ENCODE results near the gene CCDC88C. TPM values are rescaled to one million over a fixed set of nuclear protein-coding genes. Genes with fewer than 3 reads are reported as not detected.

Gene CCDC88C
- total RNA-seq, 1 donor, result 0.36 TPM

GRCh38 chr14:91298576-91298975, 119.0 kb downstream of the CCDC88C start:
- no peak overlapping the region for H3K4me2 ChIP-seq (ENCODE audit: insufficient read depth, low read length)
- no peaks in the 10 kb centered on the region for H3K9me3 ChIP-seq (ENCODE audit: low read depth, low read length)
- no peak overlapping the region for H3K27ac ChIP-seq (ENCODE audit: low read depth, low read length)
- H3K27me3 ChIP-seq (ENCODE audit: insufficient read depth, low read length), result no peaks in the 10 kb centered on the region
- DNase-seq (ENCODE audit: insufficient read length, low spot score, missing footprints), result peak; percentile 74
- TF ChIP-seq CTCF (IDR thresholded peaks at IDR 0.05; ENCODE audit: extremely low read depth, low read depth, low read length), result no peak
- H3K36me3 ChIP-seq (ENCODE audit: insufficient read depth, low read length), result no peaks in the 10 kb centered on the region
- H3K4me3 ChIP-seq (ENCODE audit: insufficient read depth, low read length), result no peak overlapping the region
- no peak overlapping the region for H2AFZ ChIP-seq (ENCODE audit: low read length)
- H3K4me1 ChIP-seq (ENCODE audit: insufficient read depth, low read length), result no peaks in the 10 kb centered on the region
- H4K20me1 ChIP-seq (ENCODE audit: insufficient read depth, low read length), result no peaks in the 10 kb centered on the region
- no peaks in the 10 kb centered on the region for H3K79me2 ChIP-seq (ENCODE audit: insufficient read depth, low read length)

GRCh38 chr14:91297081-91297711, 120.4 kb downstream of the CCDC88C start:
- TF ChIP-seq CTCF (IDR thresholded peaks at IDR 0.05; ENCODE audit: extremely low read depth, low read depth, low read length), result no peak

GRCh38 chr14:91295851-91296796, 121.5 kb downstream of the CCDC88C start:
- Histone ChIP-seq H3K4me2 (ENCODE audit: insufficient read depth, low read length) (no peak overlapping the region), H2AFZ (ENCODE audit: low read length) (no peak overlapping the region), H3K36me3 (ENCODE audit: insufficient read depth, low read length) (no peaks in the 10 kb centered on the region), H4K20me1 (ENCODE audit: insufficient read depth, low read length) (no peaks in the 10 kb centered on the region), H3K4me3 (ENCODE audit: insufficient read depth, low read length) (no peak overlapping the region), H3K79me2 (ENCODE audit: insufficient read depth, low read length) (no peaks in the 10 kb centered on the region), H3K27ac (ENCODE audit: low read depth, low read length) (no peak overlapping the region), H3K27me3 (ENCODE audit: insufficient read depth, low read length) (no peaks in the 10 kb centered on the region), H3K9me3 (ENCODE audit: low read depth, low read length) (no peaks in the 10 kb centered on the region), H3K4me1 (ENCODE audit: insufficient read depth, low read length) (peaks cover 6% of the 10 kb centered on the region)
- TF ChIP-seq CTCF (IDR thresholded peaks at IDR 0.05; ENCODE audit: extremely low read depth, low read depth, low read length), result no peak
- DNase-seq (ENCODE audit: insufficient read length, low spot score, missing footprints), result peak; percentile 66

More at GRCh38 chr14:91297081-91297711, 120.4 kb downstream of the CCDC88C start:
- Histone ChIP-seq H3K79me2 (ENCODE audit: insufficient read depth, low read length) (no peaks in the 10 kb centered on the region), H3K36me3 (ENCODE audit: insufficient read depth, low read length) (no peaks in the 10 kb centered on the region), H3K4me3 (ENCODE audit: insufficient read depth, low read length) (no peak overlapping the region), H3K27me3 (ENCODE audit: insufficient read depth, low read length) (no peaks in the 10 kb centered on the region), H3K27ac (ENCODE audit: low read depth, low read length) (no peak overlapping the region), H3K4me1 (ENCODE audit: insufficient read depth, low read length) (peaks cover 6% of the 10 kb centered on the region), H4K20me1 (ENCODE audit: insufficient read depth, low read length) (no peaks in the 10 kb centered on the region), H3K9me3 (ENCODE audit: low read depth, low read length) (no peaks in the 10 kb centered on the region), H2AFZ (ENCODE audit: low read length) (no peak overlapping the region), H3K4me2 (ENCODE audit: insufficient read depth, low read length) (no peak overlapping the region)
- peak; percentile 65 for DNase-seq (ENCODE audit: insufficient read length, low spot score, missing footprints)

- H3K79me2 ChIP-seq (ENCODE audit: insufficient read depth, low read length), result no peaks in the 10 kb centered on the region
These were observed 122.3 kb downstream of the CCDC88C start for GRCh38 chr14:91295276-91295845.

More at GRCh38 chr14:91295276-91295845, 122.3 kb downstream of the CCDC88C start:
- Histone ChIP-seq H3K4me1 (ENCODE audit: insufficient read depth, low read length) (peaks cover 6% of the 10 kb centered on the region), H3K27me3 (ENCODE audit: insufficient read depth, low read length) (no peaks in the 10 kb centered on the region), H3K4me2 (ENCODE audit: insufficient read depth, low read length) (no peak overlapping the region), H2AFZ (ENCODE audit: low read length) (no peak overlapping the region), H3K27ac (ENCODE audit: low read depth, low read length) (no peak overlapping the region), H4K20me1 (ENCODE audit: insufficient read depth, low read length) (no peaks in the 10 kb centered on the region), H3K4me3 (ENCODE audit: insufficient read depth, low read length) (no peak overlapping the region), H3K9me3 (ENCODE audit: low read depth, low read length) (no peaks in the 10 kb centered on the region), H3K36me3 (ENCODE audit: insufficient read depth, low read length) (no peaks in the 10 kb centered on the region)
- no peak for TF ChIP-seq CTCF (IDR thresholded peaks at IDR 0.05; ENCODE audit: extremely low read depth, low read depth, low read length)
- peak; percentile 55 for DNase-seq (ENCODE audit: insufficient read length, low spot score, missing footprints)

Measured in osteoblast (primary cell).